GM21390 (cell line): ENCODE measurements around the gene GHITM.
"Not testable (repeated sequence)": the region's sequence is repeated elsewhere in the genome, so short reads cannot be mapped to it uniquely, and the experiment has no call there.

Experiments used
- ATAC-seq: cut with Tn5 transposase; IDR thresholded peaks from one replicate; pipeline ENCODE4 v1.9.1; 2021; ENCODE audit not compliant: unreplicated experiment

GHITM gene

DNA sequence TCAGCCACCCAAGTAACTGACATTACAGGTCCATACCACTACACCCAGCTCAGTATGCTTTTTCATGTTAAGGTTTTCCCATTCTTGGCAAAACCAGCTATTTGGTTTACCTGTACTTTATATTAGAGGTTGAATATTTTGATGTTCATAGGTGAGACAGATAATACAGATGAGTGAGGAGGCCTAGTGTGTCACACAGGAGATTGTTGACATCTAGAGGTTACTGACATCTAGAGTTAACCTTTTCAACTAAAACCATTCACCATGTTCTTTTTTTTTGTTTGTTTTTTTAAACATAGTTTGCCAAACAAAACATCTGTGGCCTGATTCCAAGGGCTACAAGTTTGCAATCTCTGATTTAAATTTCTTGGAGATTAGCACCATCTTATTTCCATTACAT lies 8.0 kb downstream of the GHITM start:
- ATAC-seq = no peak

DNA sequence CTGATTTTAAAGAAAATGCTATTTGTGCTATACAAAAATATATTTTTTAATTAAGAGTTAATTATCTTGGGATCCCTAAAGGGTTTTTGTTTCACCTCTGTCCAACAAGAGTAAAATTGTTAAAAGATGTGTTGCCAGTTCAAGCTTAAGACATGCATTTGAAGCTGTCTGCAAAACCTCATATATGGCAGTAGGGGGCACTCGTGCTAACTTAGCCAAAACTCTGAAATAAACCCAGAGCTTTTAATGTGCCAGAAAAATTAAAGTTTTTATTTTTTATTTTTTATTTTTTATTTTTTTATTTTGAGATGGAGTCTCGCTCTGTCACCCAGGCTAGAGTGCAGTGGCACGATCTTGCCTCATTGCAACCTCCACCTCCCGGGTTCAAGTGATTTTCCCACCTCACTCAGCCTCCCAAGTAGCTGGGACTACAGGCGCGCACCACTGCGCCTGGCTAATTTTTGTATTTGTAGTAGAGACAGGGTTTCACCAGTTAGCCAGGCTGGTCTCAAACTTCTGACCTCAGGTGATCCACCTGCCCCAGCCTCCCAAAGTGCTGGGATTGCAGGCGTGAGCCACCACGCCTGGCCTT lies 8.8 kb downstream of the GHITM start:
- ATAC-seq = peak; percentile 64

DNA sequence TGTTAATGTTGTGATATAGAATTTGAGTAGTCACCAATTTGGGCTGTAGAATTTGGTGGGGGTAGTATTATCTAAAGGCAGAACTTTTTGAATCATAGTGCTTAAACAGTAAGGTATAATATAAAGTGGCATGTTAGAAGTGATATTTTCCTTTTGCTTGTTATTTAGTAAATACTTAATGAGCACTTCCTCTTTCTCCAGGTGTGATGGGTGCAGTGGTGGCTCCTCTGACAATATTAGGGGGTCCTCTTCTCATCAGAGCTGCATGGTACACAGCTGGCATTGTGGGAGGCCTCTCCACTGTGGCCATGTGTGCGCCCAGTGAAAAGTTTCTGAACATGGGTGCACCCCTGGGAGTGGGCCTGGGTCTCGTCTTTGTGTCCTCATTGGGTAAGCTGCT lies 10.5 kb downstream of the GHITM start:
- no peak for ATAC-seq

DNA sequence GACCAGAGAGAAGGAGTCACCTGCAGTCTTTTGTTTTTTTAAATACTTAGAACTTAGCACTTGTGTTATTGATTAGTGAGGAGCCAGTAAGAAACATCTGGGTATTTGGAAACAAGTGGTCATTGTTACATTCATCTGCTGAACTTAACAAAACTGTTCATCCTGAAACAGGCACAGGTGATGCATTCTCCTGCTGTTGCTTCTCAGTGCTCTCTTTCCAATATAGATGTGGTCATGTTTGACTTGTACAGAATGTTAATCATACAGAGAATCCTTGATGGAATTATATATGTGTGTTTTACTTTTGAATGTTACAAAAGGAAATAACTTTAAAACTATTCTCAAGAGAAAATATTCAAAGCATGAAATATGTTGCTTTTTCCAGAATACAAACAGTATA lies 13.5 kb downstream of the GHITM start:
- no peak for ATAC-seq

DNA sequence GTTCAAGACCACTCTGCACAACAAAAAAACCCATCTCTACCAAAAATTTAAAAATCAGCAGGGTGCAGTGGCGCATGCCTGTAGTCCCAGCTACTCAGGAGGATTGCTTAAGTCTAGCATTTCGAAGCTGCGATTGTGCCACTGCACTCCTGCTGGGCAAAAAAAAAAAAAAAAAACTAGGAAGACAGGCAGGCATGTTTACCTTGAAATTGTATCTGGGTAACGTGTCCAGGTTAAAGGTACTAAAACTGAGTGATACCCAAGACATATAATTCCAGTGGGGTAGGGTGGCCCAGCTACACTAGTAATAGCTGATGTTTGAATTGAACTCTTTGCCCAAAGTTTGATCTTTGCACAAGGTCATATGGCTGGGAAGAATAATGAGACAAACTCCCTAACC lies 16.2 kb downstream of the GHITM start:
- no peak for ATAC-seq

DNA sequence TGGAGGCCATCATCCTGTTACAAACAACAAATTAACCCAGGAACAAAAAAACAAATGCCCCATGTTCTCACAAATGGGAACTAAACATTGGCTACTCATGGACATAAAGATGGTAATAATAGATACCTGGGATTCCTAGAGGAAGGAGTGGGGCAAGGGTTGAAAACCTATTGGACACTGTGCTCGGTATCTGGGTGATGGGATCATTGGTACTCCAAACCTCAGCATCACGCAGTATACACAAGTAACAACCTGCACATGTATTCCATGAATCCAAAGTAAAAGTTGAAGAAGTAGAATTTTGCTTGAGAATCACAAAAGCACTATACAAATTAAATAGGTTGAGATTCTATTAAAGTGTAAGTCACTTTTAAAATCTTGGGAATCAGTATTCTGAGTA lies 16.7 kb downstream of the GHITM start:
- ATAC-seq = no peak

DNA sequence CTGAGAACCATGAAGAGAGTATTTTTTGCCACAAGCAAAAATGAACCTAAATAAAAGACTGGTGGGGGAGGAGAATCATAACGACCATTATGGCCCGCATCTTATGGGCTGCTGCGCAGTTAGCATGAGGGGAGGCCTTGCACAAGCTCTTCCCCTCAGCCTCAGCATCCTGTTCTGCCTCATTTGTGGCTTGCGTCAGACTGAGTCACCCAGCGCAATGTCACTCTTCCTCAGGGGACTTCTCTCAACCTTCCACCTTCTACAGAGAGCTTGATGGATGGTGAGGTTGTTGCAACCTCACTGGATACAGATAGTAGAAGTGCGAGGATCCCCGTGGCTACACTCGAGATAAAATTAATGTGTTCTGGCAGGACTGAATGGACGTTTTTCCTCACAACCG lies 17.5 kb downstream of the GHITM start:
- no peak for ATAC-seq

DNA sequence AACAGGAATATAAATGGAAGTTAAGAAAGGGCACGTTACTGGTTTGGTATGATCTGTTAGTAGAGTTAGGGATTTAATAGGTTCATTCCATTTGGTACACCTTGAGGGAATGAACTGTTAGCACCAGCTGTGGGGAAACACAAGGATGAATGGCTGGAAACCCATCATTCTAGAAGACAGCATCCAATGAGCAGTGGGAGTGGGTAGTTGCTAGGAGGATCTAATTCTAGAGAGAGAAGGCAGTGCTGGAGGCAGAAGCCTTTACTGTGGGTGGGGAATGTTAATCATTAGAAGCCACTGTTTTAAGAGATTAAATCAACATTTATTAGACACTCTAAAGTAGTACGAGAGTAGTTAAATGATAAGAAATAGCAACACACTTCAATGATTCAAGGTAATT lies 18.8 kb downstream of the GHITM start:
- ATAC-seq = no peak

DNA sequence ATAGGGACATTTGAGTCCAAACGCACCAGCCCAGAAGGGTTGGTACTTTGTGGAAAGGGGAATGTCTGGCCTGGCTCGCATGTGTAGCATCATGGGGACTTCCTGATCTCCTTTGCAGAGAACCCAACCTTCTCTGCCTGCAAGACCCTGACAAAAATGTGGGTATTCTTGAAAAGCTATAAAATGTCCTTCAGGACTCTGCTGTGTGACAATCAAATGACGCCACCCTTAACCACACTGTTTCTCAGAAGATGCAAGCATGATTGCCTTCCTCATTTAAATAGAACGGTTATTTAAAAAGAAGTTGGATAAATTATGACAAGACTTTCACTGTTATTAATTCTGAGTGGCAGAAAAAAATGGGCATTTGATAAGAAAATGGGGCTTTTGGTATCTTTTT lies 19.2 kb downstream of the GHITM start:
- ATAC-seq = no peak

DNA sequence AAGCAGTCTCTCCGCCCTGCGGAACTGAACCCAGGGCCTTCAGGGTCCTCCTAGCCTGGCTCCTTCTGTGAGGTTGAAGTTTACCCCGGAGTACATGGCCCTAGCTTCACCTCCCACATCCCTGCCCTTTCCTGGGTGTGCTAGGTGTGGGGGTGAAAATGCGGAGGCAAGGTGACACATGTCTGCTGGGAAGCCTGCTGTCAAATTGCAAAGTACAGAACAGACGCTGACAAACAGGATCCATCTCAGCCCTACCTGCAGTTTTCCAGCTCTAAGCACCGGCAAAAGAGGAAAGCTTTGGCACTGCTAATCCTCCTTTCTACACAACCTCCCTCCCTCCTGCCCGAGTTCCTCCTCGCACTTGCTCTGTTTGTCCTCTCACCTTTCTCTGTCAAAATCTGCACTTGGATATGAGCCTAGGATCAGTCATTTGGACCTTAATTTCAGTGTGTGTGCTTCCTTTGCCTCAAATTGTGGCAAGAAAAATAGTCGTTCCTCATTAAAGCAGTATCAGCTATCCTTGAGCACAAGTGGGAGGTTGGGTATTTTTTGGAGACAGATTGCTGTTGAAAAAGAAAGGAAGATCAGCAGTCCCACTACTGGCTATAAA lies 19.9 kb downstream of the GHITM start:
- no peak for ATAC-seq

DNA sequence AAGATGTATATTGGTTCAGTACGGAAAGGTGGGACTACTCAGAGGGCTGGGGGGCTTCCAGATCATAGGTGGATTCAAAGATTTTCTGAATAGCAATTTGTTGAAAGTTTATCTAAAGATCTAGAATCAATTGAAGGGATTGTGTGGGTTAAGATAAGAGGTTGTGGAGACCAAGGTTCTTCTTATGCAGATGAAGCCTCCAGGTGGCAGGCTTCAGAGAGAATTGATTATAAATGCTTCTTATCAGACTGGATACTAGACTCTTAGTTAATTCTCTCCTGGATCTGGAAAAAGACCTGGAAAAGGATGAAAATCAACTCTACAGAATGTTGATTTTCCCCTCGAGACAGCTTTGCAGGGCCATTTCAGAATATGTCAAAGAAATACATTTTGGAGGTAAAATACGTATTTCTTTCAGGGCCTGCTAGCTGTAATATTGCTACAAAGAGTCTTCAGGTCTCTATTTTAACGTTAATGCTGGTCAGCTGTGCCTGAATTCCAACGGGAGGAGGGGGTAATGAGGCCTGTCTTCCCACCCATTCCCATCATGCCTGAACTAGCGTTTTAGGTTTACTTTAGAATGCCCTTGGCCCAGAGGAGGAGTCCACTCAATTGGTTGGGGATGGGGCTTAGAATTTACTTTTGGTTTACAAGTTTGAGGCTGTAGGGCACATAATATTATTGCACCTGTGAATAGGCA lies 21.5 kb downstream of the GHITM start:
- ATAC-seq = no peak

DNA sequence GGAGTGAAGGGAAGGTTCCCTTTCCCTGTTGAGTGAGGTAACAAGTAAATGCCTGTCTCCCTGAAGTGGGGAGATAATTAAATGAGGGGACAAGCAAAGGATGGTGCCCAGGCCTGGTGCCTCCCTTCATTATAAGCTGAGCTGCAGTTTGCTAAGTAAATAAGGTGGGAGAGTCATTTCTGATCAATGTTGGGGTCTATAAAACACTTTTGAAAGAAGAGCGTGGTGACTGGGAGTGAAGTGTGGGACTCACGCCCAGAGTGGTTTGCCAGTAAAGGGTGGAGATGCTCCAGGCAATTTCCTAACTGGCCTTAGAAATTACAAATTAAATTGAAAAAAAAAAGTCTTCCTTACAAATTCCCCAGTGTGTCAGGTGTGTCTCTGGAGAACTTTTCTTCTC lies 24.7 kb downstream of the GHITM start:
- no peak for ATAC-seq

DNA sequence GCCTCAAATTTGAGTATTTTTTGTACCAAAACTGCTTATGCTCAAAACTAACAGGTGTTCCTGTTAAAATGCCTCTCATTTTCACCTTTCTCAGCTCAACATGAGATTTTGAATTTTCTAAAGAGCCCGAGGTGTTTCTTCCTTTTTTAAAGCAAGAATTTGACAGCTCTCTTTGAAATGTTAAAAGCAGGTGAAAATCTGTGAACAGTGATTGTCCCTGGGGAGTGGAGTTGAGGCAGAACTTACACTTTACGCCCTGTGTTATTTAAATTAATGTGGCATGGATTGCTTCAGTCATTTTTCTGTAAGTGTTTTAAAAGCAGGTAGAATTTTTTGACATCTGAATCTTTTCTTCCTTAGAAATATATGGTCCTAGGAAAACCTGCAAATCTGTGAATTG lies 25.1 kb downstream of the GHITM start:
- no peak for ATAC-seq

DNA sequence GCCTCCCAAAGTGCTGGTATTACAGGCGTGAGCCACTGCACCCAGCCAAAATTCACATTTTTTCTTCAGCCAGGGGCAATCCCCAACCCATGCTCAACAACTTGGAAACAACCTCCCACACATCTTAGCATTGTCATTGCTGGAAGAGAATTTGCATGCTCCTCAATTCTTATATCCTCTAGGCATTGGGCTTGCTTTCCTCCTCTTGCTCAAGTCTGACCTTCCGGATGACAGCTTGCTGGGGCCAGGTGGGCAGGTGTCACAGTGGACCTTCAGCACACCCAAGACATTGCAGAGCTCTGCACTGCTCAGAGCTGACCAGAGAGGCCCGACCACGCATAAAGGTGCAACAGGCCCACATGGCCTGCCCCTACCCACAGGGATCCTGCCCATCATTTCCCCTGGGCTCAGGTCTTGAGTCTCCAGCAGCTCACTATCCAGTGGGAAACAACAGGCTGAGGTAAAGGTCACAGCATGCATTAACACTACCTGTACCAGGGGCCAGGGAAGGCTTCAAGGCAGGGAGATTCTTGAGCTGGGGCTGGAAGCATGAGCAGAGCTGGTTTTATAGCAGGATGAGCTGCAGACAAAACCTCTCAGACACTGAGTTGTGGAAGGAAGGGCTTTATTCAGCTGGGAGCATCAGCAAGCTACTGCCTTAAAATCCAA lies 27.4 kb downstream of the GHITM start:
- peak; percentile 43 for ATAC-seq

DNA sequence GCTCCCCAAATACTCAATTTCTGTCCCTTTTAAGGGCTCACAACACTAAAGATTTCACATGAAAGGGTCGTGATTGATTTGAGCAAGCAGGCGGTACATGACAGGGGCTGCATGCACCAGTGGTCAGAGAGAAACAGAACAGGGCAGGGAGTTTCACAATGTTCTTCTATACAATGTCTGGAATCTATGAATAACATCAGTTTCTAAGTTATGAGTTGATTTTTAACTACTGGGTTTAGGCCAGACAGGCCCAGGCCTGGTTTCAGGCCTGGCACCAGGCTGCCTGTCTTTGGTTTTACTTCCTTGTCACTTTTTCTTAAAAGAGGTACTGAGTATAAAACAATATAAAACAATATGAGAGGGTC lies 28.0 kb downstream of the GHITM start:
- ATAC-seq = peak; percentile 19

DNA sequence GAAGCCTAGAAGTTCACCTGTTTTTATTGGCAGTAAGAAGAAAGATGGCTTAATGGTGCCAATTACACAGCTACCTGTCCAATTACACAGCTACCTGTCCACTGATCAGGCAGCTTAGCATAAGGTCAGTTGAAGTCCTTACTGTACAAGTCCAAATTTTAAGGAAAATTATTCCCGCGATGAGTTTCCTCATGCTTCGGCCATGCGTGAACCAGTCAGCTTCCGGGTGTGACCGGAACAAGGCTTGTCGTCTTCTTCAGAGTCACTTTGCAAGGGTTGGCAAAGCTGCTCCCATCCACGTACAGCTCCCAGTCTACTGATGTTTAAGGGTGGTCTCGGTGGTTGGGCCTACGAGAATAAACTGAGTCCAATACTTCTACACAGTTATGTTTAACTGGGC lies 29.1 kb downstream of the GHITM start:
- not testable (repeated sequence) for ATAC-seq

DNA sequence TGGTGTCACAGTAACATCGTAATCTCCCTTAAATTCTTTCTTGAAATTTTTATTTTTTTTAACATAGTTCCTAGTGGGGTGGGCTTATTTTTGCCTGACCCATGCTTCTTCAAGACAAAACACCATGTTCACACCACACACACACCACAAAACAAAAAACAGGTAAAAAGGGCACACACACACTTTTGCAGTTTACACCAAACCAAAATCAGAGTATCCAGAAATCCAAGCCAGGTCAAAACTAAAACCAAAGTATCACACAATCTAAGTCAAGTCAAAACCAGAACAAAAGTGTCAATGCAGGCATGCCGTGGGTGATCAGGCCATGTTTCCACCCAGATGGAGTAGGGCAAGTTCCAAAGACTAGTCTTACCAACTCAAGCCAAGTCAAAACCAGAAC lies 31.9 kb downstream of the GHITM start:
- not testable (repeated sequence) for ATAC-seq

DNA sequence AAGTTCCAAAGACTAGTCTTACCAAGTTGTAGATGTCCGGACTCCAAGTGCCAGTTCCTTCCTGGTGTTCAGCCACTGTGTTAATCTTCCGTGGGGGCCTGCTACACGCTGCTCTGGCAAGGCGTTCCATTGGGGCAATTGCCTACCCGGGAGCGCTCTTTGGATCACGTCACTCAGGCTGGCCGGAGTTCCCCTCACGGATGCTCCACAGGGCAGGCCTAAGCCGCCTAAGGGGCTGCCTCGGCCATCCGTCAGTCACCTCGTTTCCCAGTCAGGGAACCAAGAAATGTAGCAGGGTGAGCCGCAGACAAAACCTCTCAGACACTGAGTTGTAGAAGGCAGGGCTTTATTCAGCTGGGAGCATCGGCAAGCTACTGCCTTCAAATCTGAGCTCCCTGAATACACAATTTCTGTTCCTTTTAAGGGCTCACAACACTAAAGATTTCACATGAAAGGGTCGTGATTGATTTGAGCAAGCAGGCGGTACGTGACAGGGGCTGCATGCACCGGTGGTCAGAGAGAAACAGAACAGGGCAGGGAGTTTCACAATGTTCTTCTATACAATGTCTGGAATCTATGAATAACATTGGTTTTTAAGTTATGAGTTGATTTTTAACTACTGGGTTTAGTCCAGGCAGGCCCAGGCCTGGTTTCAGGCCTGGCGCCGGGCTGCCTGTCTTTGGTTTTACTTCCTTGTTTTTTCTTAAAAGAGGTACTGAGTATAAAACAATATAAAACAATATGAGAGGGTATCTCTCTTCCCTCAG lies 32.6 kb downstream of the GHITM start:
- ATAC-seq = peak; percentile 34

DNA sequence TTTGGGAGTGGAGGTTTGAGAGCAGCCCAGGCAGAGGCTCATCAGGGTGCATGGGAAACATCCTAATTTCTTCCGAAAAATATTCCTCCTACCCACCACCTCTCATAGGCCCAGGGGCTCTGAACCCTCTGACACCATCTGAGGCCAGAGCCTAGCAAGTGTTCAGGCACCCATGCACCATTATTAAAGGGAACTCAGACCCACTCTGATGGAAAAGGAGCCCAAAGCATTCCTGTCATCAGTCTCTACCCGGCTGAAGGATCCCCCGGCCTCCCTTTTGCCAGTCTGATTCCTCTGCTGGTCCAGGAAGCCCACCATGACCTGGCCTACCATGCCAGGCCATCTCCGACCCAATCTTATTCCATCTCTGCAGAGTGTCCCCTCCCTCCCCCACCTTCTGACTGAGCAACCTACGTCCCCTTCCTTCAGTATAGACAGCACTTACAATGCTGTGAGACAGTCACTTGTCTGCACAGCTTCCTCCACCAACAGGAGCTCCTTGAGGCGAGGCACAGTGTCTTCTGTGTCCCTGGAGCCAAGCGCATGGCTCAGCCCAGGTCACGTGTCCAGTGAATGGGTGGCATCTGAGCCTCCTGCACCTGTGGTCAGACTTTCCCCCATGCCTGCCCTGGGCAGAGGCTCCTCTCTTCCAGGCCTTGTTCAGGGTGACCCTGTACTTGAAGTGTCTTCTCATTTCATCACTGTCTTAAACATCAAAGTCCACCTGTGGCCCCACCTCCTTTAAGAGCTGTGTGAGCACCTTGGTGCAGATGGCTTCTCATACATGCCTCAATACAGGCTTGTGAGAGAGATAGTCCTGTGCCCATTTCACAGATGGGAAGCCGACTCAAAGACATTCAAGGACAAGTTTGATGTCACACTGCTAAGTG lies 33.4 kb downstream of the GHITM start:
- ATAC-seq = peak; percentile 62

DNA sequence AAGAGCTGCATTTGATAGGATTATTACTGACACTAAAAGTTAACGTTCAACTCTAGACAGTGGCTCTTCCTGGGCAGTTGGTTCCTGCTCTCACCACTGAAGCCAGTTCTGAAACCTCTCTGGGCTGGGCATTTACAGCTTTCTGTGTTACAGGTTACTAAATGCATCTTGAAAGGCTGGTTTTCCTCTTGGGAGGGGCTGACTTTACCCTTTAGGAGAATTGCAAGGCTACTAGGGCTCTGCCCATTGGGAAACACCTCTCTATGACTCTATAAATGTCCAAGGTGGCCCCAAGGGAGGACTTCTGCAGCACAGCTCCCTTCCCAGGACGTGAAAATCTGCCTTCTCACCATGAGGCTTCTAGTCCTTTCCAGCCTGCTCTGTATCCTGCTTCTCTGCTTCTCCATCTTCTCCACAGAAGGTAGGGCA lies 34.2 kb downstream of the GHITM start, which contains the start of gene GPR15LG:
Gene GPR15LG, plus strand, starts transcription at position 301 of the 429 bp plus-strand sequence. Its CDS starts 51 bp downstream, at position 352.
- peak; percentile 26 for ATAC-seq
